Hematopoietic multipotent progenitor cell (in vitro differentiated cells): ENCODE data around the gene CNTNAP4. TPM values are rescaled to one million over a fixed set of nuclear protein-coding genes. Genes with fewer than 3 reads are reported as not detected.

ENCODE experiments used
- DNase-seq, 3 donors: peaks; one replicate each; pipeline ENCODE4 v3.0.0-alpha.2; 2011 to 2015; ENCODE audit warnings: low read depth in 2 of 3, low spot score in 2 of 3
- total RNA-seq: library from RNA; depleted of rRNA; stranded (reverse); fragments of >200 nt; gene quantifications from one replicate; pipeline ENCODE4 v1.2.3, GENCODE V29; 2012

CNTNAP4 gene
- total RNA-seq, 1 donor, result not detected

GRCh38 chr16:76387994-76388393 lies 110.8 kb downstream of the CNTNAP4 start:
- no peak for DNase-seq

- DNase-seq, result no peak
These were observed 111.9 kb downstream of the CNTNAP4 start for GRCh38 chr16:76389126-76389525.

- DNase-seq, result no peak
These were observed 113.3 kb downstream of the CNTNAP4 start for GRCh38 chr16:76390476-76390875.

GRCh38 chr16:76396977-76397376 lies 119.8 kb downstream of the CNTNAP4 start:
- DNase-seq, result no peak

- no peak for DNase-seq
These were observed 132.5 kb downstream of the CNTNAP4 start for GRCh38 chr16:76409706-76410105.

GRCh38 chr16:76421571-76421970 lies 144.4 kb downstream of the CNTNAP4 start:
- DNase-seq, result no peak

- DNase-seq, result no peak
These were observed 151.7 kb downstream of the CNTNAP4 start for GRCh38 chr16:76428858-76429257.

- no peak for DNase-seq
These were observed 164.2 kb downstream of the CNTNAP4 start for GRCh38 chr16:76441391-76441790.

- no peak for DNase-seq
These were observed 164.7 kb downstream of the CNTNAP4 start for GRCh38 chr16:76441876-76442275.

- DNase-seq, result no peak
These were observed 166.8 kb downstream of the CNTNAP4 start for GRCh38 chr16:76443973-76444372.

GRCh38 chr16:76444832-76445231 lies 167.6 kb downstream of the CNTNAP4 start:
- DNase-seq, result no peak

- DNase-seq, result no peak
These were observed 168.6 kb downstream of the CNTNAP4 start for GRCh38 chr16:76445815-76446214.

GRCh38 chr16:76446251-76446650 lies 169.1 kb downstream of the CNTNAP4 start:
- DNase-seq, result no peak

GRCh38 chr16:76450890-76451289 lies 173.7 kb downstream of the CNTNAP4 start:
- no peak for DNase-seq

- DNase-seq, result no peak
These were observed 178.1 kb downstream of the CNTNAP4 start for GRCh38 chr16:76455257-76455656.

- no peak for DNase-seq
These were observed 178.8 kb downstream of the CNTNAP4 start for GRCh38 chr16:76456016-76456415.

GRCh38 chr16:76459111-76459510 lies 181.9 kb downstream of the CNTNAP4 start:
- DNase-seq, result no peak

- no peak for DNase-seq
These were observed 184.6 kb downstream of the CNTNAP4 start for GRCh38 chr16:76461836-76462235.

- no peak for DNase-seq
These were observed 187.9 kb downstream of the CNTNAP4 start for GRCh38 chr16:76464955-76465620.

- DNase-seq, result no peak
These were observed 189.7 kb downstream of the CNTNAP4 start for GRCh38 chr16:76466871-76467270.

GRCh38 chr16:76474048-76474447 lies 196.8 kb downstream of the CNTNAP4 start:
- no peak for DNase-seq

- DNase-seq, result no peak
These were observed 200.9 kb downstream of the CNTNAP4 start for GRCh38 chr16:76478105-76478504.

GRCh38 chr16:76483307-76483909 lies 206.2 kb downstream of the CNTNAP4 start:
- DNase-seq, result no peak
